GM12878 (cell line): ENCODE results near the gene THAP4. TPM values are rescaled to one million over a fixed set of nuclear protein-coding genes. Genes with fewer than 3 reads are reported as not detected.

Experiments used
- ATAC-seq: fragments of 200-7000 bp; cut with Tn5 transposase; 3 replicates; pipeline ENCODE4 v1.9.1; 2020; ENCODE audit warnings: mild to moderate bottlenecking, moderate library complexity
- BruUV-seq: library from RNA; stranded (reverse); fragments of 400-500 nt; replicated peaks from 2 replicates; lab custom pipeline; 2021; lab: Mats Ljungman, UMichigan
- CTCF ChIA-PET: fragments of 300-600 bp; sonication (Branson Sonifier 250); formaldehyde crosslinking; extraction: SDS; loops from one replicate; lab custom pipeline; 2021; ENCODE audit warnings: inconsistent platforms; lab: Yijun Ruan, JAX
- POLR2A ChIA-PET: fragments of 350-600 bp; formaldehyde crosslinking; extraction: SDS; loops from one replicate; lab custom pipeline; 2021; ENCODE audit warnings: inconsistent platforms; lab: Charles Lee
- RAD21 ChIA-PET: fragments of 300-600 bp; sonication (Branson Sonifier 250); formaldehyde crosslinking; loops from one replicate; lab custom pipeline; 2023; ENCODE audit warnings: antibody characterized with exemption; ENCODE audit not compliant: unreplicated experiment; lab: Charles Lee
- SMC1A ChIA-PET: fragments of 300-600 bp; sonication (Branson Sonifier 250); formaldehyde crosslinking; loops from one replicate; lab custom pipeline; 2023; ENCODE audit not compliant: unreplicated experiment, uncharacterized antibody; lab: Charles Lee
- DNase-seq: peaks from one replicate; pipeline ENCODE4 v3.0.0-alpha.2; 2011; ENCODE audit warnings: low read depth, low spot score
- FAIRE-seq: peaks from 3 replicates; lab custom pipeline; 2011; peaks lifted over from hg19 to GRCh38; lab: Jason Lieb, UNC
- H2AFZ ChIP-seq: 2 replicates; pipeline ENCODE4 v1.6.0; 2011; ENCODE audit warnings: low read depth, low read length, control low read depth; ENCODE audit not compliant: control insufficient read depth
- H3K27ac ChIP-seq: 2 replicates; pipeline ENCODE4 v1.5.1; 2011; ENCODE audit warnings: control low read depth; ENCODE audit not compliant: control insufficient read depth, insufficient read depth
- H3K27me3 ChIP-seq, 2 experiments: replicated peaks in 1 of 2; 2 replicates each; pipeline versions ENCODE4 v1.6.0 to v1.6.1; 2011; ENCODE audit warnings: low read length in 1 of 2; ENCODE audit not compliant: control insufficient read depth in 2 of 2, insufficient read depth in 2 of 2
- H3K36me3 ChIP-seq, 2 experiments: 2 replicates each; pipeline ENCODE4 v1.5.1; 2011; ENCODE audit warnings: low read length in 1 of 2; ENCODE audit not compliant: control insufficient read depth in 2 of 2, insufficient read depth in 2 of 2
- H3K4me1 ChIP-seq: 2 replicates; pipeline ENCODE4 v1.6.1; 2011; ENCODE audit warnings: mild to moderate bottlenecking, low read length, moderate library complexity, mixed read lengths; ENCODE audit not compliant: control insufficient read depth, insufficient read depth
- H3K4me2 ChIP-seq: 2 replicates; pipeline ENCODE4 v1.6.0; 2011; ENCODE audit warnings: control low read depth; ENCODE audit not compliant: control insufficient read depth, insufficient read depth
- H3K4me3 ChIP-seq: fragments of 200-600 bp; sonication (generic); 2 replicates; pipeline ENCODE4 v1.5.1; 2016
- H3K79me2 ChIP-seq: 2 replicates; pipeline ENCODE4 v1.6.0; 2011; ENCODE audit warnings: low read length; ENCODE audit not compliant: control insufficient read depth, insufficient read depth
- H3K9ac ChIP-seq: 2 replicates; pipeline ENCODE4 v1.8.0; 2011; ENCODE audit warnings: low read length, control low read depth, mixed read lengths; ENCODE audit not compliant: control insufficient read depth, insufficient read depth
- H3K9me3 ChIP-seq: replicated peaks from 3 replicates; pipeline ENCODE4 v1.5.1; 2011; ENCODE audit warnings: mild to moderate bottlenecking, low read length; ENCODE audit not compliant: control insufficient read depth, insufficient read depth
- H4K20me1 ChIP-seq: 2 replicates; pipeline ENCODE4 v1.6.0; 2011; ENCODE audit not compliant: control insufficient read depth, insufficient read depth
- EED ChIP-seq: sonication (generic); IDR thresholded peaks from 2 replicates; pipeline ENCODE4 v1.6.1; 2016; ENCODE audit warnings: antibody characterized with exemption, low read depth
- GABPA ChIP-seq: IDR thresholded peaks from 2 replicates; pipeline ENCODE4 v1.6.1; 2014; ENCODE audit warnings: antibody characterized with exemption, low read depth, mild to moderate bottlenecking, inconsistent platforms
- HCFC1 ChIP-seq: fragments of 150-350 bp; IDR thresholded peaks from 2 replicates; pipeline ENCODE4 v1.6.1; 2014; ENCODE audit warnings: low read length
- KLF5 ChIP-seq: fragments of 450-650 bp; IDR thresholded peaks from 2 replicates; pipeline ENCODE4 v1.6.1; 2014; ENCODE audit warnings: mild to moderate bottlenecking; ENCODE audit not compliant: partially characterized antibody
- RBBP5 ChIP-seq: fragments of 200-600 bp; sonication (generic); conservative IDR thresholded peaks from 2 replicates; pipeline ENCODE4 v1.6.1; 2016
- ZNF217 ChIP-seq: fragments of 450-650 bp; IDR thresholded peaks from 2 replicates; pipeline ENCODE4 v1.6.1; 2017; ENCODE audit warnings: antibody characterized with exemption, mild to moderate bottlenecking
- WGBS: methylation state at CpG from one replicate; pipeline ENCODE4 v1.1.6; 2016; ENCODE audit warnings: low lambda C conversion rate; ENCODE audit not compliant: insufficient replicate concordance, insufficient coverage; ENCODE audit errors: missing lambda C conversion rate; 5-methylcytosine and 5-hydroxymethylcytosine counted together
- in situ Hi-C: fragments of 300-500 bp; cut with MboI; formaldehyde crosslinking; loops from 9 replicates; pipeline ENCODE4 v1.14.3; 2018; ENCODE audit warnings: mixed read lengths
- intact Hi-C: fragments of 100-400 bp; cut with micrococcal nuclease; formaldehyde crosslinking; loops from one replicate; pipeline ENCODE4 v1.14.2; 2022; ENCODE audit not compliant: unreplicated experiment
- polyA plus RNA-seq, 11 experiments: library from polyadenylated mRNA; depleted of rRNA in 4 of 11; unstranded in 6 of 11; stranded (reverse) in 5 of 11; fragments of >200 nt; fragmentation: Nextera tagmentation in 4 of 11; fragmentation: Illumina TruSeq in 1 of 11; extraction: Ambion mirVana in 4 of 11; extraction: Trizol in 1 of 11; gene quantifications; 1 replicate in 1 of 11; 2 replicates in 10 of 11; pipeline versions ENCODE4 v1.2.1 to v1.2.3, GENCODE V29; 2011 to 2016; ENCODE audit warnings: inconsistent platforms in 2 of 11, missing spikeins in 2 of 11, low read depth in 1 of 11
- total RNA-seq, 4 experiments: library from RNA; depleted of rRNA in 3 of 4; stranded (reverse); fragments of >200 nt in 3 of 4; fragmentation: Illumina TruSeq in 1 of 4; extraction: Trizol in 1 of 4; gene quantifications; 2 replicates each; pipeline versions ENCODE4 v1.2.1 to v1.2.3, GENCODE V29; 2013 to 2021
- TF ChIP-seq, protein P1 (sequence below): IDR thresholded peaks from 2 replicates; pipeline ENCODE4 v1.6.1; 2012; ENCODE audit warnings: low read depth, low read length, improper control_type of control experiment

THAP4 gene
- total and polyA plus RNA-seq, 10 of the 15 experiments (the other 5 are each of a cell fraction or from before 2014, with no cell fraction given), result 12.9 to 67.7 (median 44.5) TPM

DNA sequence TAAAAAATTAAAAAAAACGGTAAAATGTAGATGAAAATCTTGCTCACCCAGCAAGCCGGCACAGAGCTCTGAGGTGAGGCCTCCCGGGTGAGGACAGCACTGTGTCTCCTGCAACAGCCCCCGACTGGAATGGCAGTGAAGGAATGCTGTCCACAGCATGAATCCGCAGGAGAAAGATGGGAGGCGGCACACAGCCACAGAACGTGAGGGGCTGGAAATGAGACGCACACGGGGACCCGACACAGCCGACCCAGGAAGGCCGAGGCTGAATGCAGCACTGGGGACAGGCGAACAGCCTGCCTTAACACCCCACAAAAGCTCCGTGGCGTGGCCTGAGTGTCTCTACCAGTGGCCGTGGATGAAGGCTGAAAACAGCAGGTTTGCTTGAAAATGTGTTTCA is 43.7 kb downstream of the THAP4 start:
- Histone ChIP-seq H3K4me1 (no peaks in the 10 kb centered on the region), H3K36me3 (peaks cover 9 to 14% of the 10 kb centered on the region in 2 experiments), H3K79me2 (no peaks in the 10 kb centered on the region), H4K20me1 (no peaks in the 10 kb centered on the region), H3K27ac (no peak overlapping the region), H3K4me2 (no peak overlapping the region), H3K27me3 (no peaks in the 10 kb centered on the region), H2AFZ (no peak overlapping the region), H3K9me3 (no peaks in the 10 kb centered on the region; the same call in 1 of the 3 replicates), H3K4me3 (no peak overlapping the region), H3K9ac (no peak overlapping the region)
- FAIRE-seq (no peak), DNase-seq (no peak), ATAC-seq (no peak)
- SMC1A ChIA-PET, result no interaction called here
- RAD21 ChIA-PET, result no interaction called here
- in situ Hi-C loops (no loop called here), intact Hi-C loops (no loop called here)
- 91% methylated on average over 16 of the region's 16 CpGs for WGBS
- POLR2A ChIA-PET, result no interaction called here
- TF ChIP-seq KLF5 (no peak), GABPA (no peak), RBBP5 (no peak), EED (no peak), HCFC1 (no peak), ZNF217 (no peak)
- TF ChIP-seq, protein P1, sequence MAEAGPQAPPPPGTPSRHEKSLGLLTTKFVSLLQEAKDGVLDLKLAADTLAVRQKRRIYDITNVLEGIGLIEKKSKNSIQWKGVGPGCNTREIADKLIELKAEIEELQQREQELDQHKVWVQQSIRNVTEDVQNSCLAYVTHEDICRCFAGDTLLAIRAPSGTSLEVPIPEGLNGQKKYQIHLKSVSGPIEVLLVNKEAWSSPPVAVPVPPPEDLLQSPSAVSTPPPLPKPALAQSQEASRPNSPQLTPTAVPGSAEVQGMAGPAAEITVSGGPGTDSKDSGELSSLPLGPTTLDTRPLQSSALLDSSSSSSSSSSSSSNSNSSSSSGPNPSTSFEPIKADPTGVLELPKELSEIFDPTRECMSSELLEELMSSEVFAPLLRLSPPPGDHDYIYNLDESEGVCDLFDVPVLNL, result no peak
- CTCF ChIA-PET, result no interaction called here
- BruUV-seq, result no TSS peak
